Measurements from ENCODE around the gene HERC2.

The HERC2 gene

GRCh38 chr15:28106294-28107110 is 215.5 kb downstream of the HERC2 start:
- TF ChIP-seq CTCF (IDR thresholded peaks at IDR 0.05), result no peak

GRCh38 chr15:28105793-28106192 is 216.2 kb downstream of the HERC2 start:
- no peak for TF ChIP-seq CTCF (IDR thresholded peaks at IDR 0.05)

- TF ChIP-seq CTCF (IDR thresholded peaks at IDR 0.05), result no peak
Measured at GRCh38 chr15:28105224-28105791, 216.7 kb downstream of the HERC2 start.

- TF ChIP-seq CTCF (IDR thresholded peaks at IDR 0.05), result no peak
Measured at GRCh38 chr15:28104326-28104725, 217.7 kb downstream of the HERC2 start.

GRCh38 chr15:28103831-28104230 is 218.1 kb downstream of the HERC2 start:
- TF ChIP-seq CTCF (IDR thresholded peaks at IDR 0.05), result no peak

- TF ChIP-seq CTCF (IDR thresholded peaks at IDR 0.05), result no peak
Measured at GRCh38 chr15:28101983-28102441, 220.0 kb downstream of the HERC2 start.

- TF ChIP-seq CTCF (IDR thresholded peaks at IDR 0.05), result no peak
Measured at GRCh38 chr15:28101201-28101600, 220.8 kb downstream of the HERC2 start.
